ENCODE measurements around the gene NLK. TPM values are rescaled to one million over a fixed set of nuclear protein-coding genes. Genes with fewer than 3 reads are reported as not detected.
"Not testable (repeated sequence)": the region's sequence is repeated elsewhere in the genome, so short reads cannot be mapped to it uniquely, and the experiment has no call there.

The NLK gene
- total and polyA plus RNA-seq, 8 donors = 18.8 to 21.3 (median 20.1) TPM

- H3K4me3 ChIP-seq = peak overlapping the region; percentile 11 to 28
- peak overlapping the region; percentile 59 to 67 for H3K27ac ChIP-seq
- ATAC-seq; H3K4me1 ChIP-seq; H3K36me3 ChIP-seq; intact Hi-C loops (cut with DNase I); H3K9me3 ChIP-seq: not testable (repeated sequence)
- peak in 1 of 4 donors; percentile 10 for DNase-seq
- peak; percentile 37 to 39 for TF ChIP-seq CTCF (IDR thresholded peaks at IDR 0.05)
- H3K27me3 ChIP-seq = peaks cover 5 to 41% of the 10 kb centered on the region in 2 donors
Observed at GRCh38 chr17:28232966-28233870, 190.7 kb downstream of the NLK start.

DNA sequence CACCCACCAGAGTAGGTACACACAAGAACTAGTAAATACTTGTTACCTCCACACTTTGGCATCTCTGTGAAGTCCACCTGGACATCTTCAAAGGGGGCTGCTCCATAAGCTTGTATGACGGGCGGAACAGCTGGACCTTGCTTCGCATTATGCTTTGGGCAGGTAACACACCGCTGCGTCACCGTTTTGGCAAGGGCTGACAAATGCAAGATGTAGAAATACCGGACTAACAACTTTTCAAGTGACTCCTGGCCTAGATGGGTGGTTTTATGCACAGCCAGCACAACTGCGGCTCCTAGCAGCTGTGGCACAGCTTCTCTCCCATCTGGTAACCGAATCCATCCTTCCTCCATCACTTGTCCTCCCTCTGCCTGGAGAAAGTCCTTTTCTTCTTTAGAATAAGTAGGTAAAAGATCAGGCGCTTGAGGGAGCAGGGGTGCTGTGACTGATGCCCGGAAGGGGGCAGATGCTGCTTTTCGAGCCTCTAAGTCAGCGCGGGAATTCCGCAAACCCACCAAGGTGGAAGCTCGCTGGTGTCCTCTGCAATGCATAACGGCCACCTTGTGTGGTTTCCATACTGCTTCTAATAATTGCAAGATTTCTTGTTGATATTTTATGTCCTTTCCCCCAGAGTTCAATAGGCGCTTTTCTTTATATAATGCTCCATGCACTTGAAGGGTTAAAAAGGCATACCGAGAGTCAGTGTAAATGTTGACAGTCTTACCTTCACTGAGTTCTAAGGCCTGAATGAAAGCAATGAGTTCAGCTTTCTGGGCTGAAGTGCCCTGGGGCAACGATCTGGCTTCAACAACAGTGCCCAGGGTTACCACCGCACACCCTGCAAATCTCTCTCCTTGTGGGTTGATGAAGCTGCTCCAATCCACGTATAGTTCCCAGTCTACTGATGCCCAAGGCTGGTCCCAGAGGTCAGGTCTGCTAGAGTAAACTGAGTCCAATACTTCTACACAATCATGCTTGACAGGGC lies 191.7 kb downstream of the NLK start:
- Histone ChIP-seq H3K27me3 (peaks cover 0 to 31% of the 10 kb centered on the region in 2 donors), H3K4me3 (peak overlapping the region; percentile 11 to 28), H3K27ac (peak overlapping the region; percentile 59 to 67)
- ATAC-seq (peak; percentile 40), DNase-seq (peak in 3 of 4 donors; percentile 57 to 85 (median 69))
- H3K4me1 ChIP-seq; intact Hi-C loops (cut with DNase I); H3K9me3 ChIP-seq; H3K36me3 ChIP-seq: not testable (repeated sequence)

DNA sequence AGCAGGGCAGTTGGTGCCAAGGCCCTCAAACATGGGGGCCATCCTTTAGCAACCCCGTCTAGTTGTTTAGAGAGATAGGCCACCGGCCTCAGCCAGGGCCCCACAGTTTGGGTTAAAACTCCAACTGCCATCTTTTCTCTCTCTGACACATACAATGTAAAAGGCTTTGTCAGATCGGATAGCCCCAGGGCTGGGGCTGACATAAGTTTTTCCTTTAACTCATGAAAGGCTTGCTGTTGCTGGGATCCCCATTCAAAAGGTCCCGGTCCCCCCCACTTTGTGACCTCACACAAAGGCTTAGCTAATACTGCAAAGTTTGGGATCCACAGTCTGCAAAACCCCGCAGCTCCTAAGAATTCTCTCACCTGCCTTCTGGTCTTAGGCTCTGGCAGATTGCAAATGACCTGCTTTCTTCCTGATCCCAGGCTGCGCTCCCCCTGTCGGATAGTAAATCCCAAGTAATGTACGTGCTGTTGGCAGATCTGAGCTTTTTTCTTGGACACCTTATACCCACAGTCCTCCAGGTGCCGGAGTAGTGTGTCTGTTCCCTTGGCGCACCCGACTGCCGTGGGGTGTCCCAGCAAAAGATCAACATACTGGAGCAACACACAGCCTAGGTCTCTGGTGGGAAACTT lies 192.7 kb downstream of the NLK start:
- DNase-seq = peak in 1 of 4 donors; percentile 8
- peaks cover 0 to 21% of the 10 kb centered on the region in 2 donors for H3K27me3 ChIP-seq
- H3K9me3 ChIP-seq; H3K4me3 ChIP-seq; H3K36me3 ChIP-seq; intact Hi-C loops (cut with DNase I); ATAC-seq; H3K27ac ChIP-seq; H3K4me1 ChIP-seq: not testable (repeated sequence)

- H3K27ac ChIP-seq; H3K4me1 ChIP-seq; H3K9me3 ChIP-seq; DNase-seq; intact Hi-C loops (cut with DNase I); ATAC-seq; H3K36me3 ChIP-seq; H3K4me3 ChIP-seq: not testable (repeated sequence)
- peaks cover 0 to 13% of the 10 kb centered on the region in 2 donors for H3K27me3 ChIP-seq
Observed at GRCh38 chr17:28236033-28236653, 193.7 kb downstream of the NLK start.

- H3K9me3 ChIP-seq; ATAC-seq; H3K27ac ChIP-seq; H3K4me3 ChIP-seq; H3K4me1 ChIP-seq; DNase-seq; H3K36me3 ChIP-seq; H3K27me3 ChIP-seq; intact Hi-C loops (cut with DNase I): not testable (repeated sequence)
Observed at GRCh38 chr17:28238547-28239270, 196.2 kb downstream of the NLK start.

- Histone ChIP-seq H3K4me1 (no peaks in the 10 kb centered on the region), H3K36me3 (no peaks in the 10 kb centered on the region), H3K9me3 (no peaks in the 10 kb centered on the region), H3K27ac (no peak overlapping the region), H3K4me3 (no peak overlapping the region), H3K27me3 (no peaks in the 10 kb centered on the region)
- no peak for TF ChIP-seq CTCF (IDR thresholded peaks at IDR 0.05)
- ATAC-seq (no peak), DNase-seq (no peak)
- intact Hi-C loops (cut with DNase I) = no loop called here
Observed at GRCh38 chr17:28239271-28239624, 196.8 kb downstream of the NLK start.

All from left lung (tissue), 10 donors.